OCI-LY3 (cell line): Measurements from ENCODE around the gene DYRK1A.

Experiments used
- CTCF ChIP-seq: fragments of 200-600, 300-600 bp; sonication (generic); IDR thresholded peaks from 2 replicates; pipeline ENCODE4 v1.5.1; 2014; ENCODE audit warnings: antibody characterized with exemption, low read length, low read depth
- EZH2phosphoT487 ChIP-seq: fragments of 200-600 bp; shearing (Covaris generic); IDR thresholded peaks from 2 replicates; pipeline ENCODE4 v1.6.1; 2018; ENCODE audit warnings: antibody characterized with exemption, mixed run types, low read depth

DNA sequence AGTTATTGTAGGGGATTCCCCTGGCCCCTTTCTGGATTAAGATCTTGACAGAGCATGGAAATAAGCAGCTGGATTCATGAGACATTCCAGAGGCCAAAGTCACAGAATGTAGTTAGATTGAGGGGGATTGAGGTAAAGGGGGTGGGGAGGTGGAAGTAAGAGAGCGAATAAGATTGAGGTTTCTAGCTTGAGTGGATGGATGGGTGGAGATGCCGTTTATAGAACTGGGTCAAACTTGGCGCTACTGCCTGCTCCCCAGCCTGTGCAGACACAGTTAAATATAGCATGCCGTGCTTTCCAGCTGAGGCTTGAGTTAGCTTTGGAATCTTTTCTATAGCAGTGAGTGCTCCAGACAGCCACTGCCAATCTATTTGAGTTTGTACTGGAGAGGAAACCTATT lies 85.7 kb downstream of the DYRK1A start:
- no peak for TF ChIP-seq CTCF
- no peak for TF ChIP-seq EZH2phosphoT487
